Measurements from ENCODE around the gene TEX28.
"Not testable (repeated sequence)": the region's sequence is repeated elsewhere in the genome, so short reads cannot be mapped to it uniquely, and the experiment has no call there.

Gene TEX28

DNA sequence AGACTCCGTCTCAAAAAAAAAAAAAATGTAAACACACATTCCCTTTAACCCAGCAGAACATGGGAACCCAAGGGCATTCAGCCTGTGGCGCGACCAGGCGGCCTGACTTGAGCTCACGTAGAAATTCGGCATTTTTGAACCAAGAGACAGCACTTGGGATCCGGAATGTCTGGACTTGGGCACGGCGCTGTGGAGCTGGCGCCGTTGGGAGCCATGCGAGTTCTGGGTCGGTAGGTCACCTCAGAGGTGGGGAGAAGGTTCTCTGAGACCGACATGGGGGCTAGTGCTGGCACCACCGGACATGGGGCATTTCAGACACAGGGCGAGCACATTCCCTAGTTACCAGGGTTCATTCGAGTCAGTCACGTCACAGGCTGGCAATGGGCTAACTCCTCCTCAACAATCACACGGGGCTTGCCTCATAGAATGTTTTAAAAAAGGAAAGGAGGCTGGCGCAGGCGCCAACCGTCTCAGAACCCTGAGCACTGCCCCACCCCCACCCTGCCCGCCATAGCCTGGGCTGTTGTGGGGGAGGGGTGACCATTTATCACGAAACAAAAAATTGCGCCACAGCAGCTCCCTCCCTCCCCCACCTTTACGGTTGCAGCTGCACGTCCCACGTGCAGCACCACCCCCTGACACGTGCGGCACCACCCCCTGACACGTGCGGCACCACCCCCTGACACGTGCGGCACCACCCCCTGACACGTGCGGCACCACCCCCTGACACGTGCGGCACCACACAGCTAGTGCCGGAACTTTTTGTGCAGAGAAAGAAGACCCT, at the start of gene TEX28:
TEX28 (minus strand) TSS at position 334 of the 784 bp plus-strand sequence. CDS start 3,007 bp downstream, outside the sequence.
- no peak for DNase-seq (ENCODE audit: low read depth in 2 of 2)

DNA sequence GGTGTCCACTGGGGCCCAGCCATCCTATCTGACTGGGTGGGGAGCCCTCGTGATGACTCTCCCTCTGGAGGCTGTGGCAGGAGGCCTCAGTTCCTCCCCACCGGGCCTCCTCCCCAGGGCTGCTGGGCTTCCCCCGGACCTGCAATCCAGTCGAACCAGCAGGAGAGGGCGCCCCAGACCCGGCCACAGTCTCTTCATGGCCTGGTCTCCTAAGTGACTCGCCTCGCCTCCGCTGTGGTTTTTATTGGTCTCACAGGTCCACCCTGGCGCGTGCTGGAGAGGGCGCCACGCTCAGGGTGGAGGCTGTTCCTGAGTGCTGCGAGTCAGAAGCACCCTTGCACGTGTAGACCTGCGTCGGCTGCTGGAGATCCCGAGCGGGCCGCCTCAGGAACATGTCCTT, 48.7 kb upstream of the TEX28 start:
- not testable (repeated sequence) for DNase-seq (ENCODE audit: low read depth in 2 of 2)

DNA sequence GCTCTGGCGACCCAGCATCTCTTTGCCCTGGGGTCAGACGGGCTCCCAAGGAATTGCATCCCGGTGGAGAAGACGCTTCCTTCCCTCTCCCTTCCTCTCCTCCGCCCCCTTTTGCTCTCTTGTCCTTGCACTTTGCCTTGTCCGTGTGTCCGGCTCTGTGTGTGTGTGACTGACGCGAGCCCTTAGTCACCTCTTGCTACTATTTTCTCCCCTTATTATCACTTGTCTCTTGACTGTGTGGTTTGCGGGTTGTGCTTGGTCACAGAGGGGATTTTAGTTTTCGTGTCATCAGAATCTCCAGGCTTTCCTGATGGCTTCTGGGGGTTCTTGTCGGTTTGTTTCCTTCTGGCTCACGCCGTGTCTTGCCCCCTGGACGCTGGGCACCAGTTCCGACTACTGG, 48.1 kb upstream of the TEX28 start:
- DNase-seq (ENCODE audit: low read depth in 2 of 2): not testable (repeated sequence)

- DNase-seq (ENCODE audit: low read depth in 2 of 2): not testable (repeated sequence)
Measured at GRCh38 chrX:154341399-154342298, 46.7 kb upstream of the TEX28 start.

GRCh38 chrX:154334496-154334895, 39.6 kb upstream of the TEX28 start:
- no peak for DNase-seq (ENCODE audit: low read depth in 2 of 2)

GRCh38 chrX:154333837-154334271, 38.9 kb upstream of the TEX28 start:
- no peak for DNase-seq (ENCODE audit: low read depth in 2 of 2)

GRCh38 chrX:154333116-154333515, 38.2 kb upstream of the TEX28 start:
- no peak for DNase-seq (ENCODE audit: low read depth in 2 of 2)

GRCh38 chrX:154332561-154332960, 37.6 kb upstream of the TEX28 start:
- no peak for DNase-seq (ENCODE audit: low read depth in 2 of 2)

- DNase-seq (ENCODE audit: low read depth in 2 of 2): no peak
Measured at GRCh38 chrX:154329294-154329693, 34.4 kb upstream of the TEX28 start.

- no peak for DNase-seq (ENCODE audit: low read depth in 2 of 2)
Measured at GRCh38 chrX:154328646-154329045, 33.7 kb upstream of the TEX28 start.

- peak in 1 of 2 experiments; percentile 9 for DNase-seq (ENCODE audit: low read depth in 2 of 2)
Measured at GRCh38 chrX:154327038-154327820, 32.3 kb upstream of the TEX28 start.

GRCh38 chrX:154325541-154325940, 30.6 kb upstream of the TEX28 start:
- DNase-seq (ENCODE audit: low read depth in 2 of 2): no peak

DNA sequence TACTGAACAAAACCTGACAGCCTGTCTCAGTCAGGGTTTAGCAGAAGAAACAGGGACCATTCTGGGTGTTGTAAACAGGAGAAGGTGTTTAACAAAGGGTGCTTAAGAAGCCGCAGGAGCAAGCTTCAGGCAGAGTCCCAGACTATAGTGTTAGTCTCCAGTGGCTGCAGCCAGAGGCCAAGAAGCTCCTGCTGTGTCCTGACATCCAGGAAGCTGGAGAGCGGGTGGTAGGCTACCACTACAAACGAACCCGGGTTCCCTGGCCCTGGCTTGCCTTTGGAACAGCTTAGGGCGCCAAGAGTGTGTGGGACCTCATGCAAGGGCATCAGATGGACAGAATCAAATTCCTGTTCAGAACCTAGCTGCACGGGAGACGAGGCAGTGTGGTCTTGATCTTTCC, 28.6 kb upstream of the TEX28 start:
- no peak for DNase-seq (ENCODE audit: low read depth in 2 of 2)

DNA sequence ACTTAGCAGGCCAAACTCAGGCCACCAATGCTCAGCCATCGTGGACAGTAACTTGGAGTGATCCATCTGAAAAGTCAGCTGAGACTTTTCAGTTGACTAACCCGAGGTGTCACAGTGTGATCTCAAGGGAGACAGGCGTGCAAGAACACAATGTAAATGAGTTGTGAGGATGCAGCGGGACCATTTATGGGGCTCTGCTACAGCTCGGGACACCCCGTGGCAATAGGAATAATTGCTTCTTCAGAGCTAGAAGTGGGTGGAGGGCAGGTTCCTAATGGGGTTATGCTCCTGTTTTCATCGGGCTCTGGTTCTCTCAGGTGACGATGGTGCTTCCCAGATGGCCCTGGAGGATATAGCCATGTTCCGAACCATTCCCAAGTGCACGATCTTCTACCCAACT, 28.0 kb upstream of the TEX28 start:
- no peak for DNase-seq (ENCODE audit: low read depth in 2 of 2)

- DNase-seq (ENCODE audit: low read depth in 2 of 2): no peak
Measured at GRCh38 chrX:154321594-154321993, 26.7 kb upstream of the TEX28 start.

GRCh38 chrX:154321152-154321551, 26.2 kb upstream of the TEX28 start:
- DNase-seq (ENCODE audit: low read depth in 2 of 2): no peak

DNA sequence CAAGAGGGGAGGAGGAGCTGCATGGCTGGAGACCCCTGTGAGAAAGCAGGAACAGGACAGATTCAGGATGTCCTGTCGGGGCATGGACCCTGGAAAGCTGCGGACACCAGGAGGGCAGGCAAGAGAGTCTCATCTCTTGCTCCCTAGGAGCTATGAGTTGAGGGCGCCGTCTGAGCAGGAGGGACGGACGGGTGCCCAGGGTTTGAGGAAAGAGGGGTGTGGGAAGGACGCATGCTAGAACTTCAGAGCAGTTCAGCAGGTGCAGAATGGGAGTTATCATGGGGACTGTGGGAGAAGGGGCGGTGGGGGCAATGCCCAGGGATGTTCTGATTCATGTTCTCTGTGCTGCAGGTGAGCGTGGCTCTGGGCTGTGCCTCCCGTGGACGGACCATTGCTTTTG, 25.5 kb upstream of the TEX28 start:
- DNase-seq (ENCODE audit: low read depth in 2 of 2): no peak

DNA sequence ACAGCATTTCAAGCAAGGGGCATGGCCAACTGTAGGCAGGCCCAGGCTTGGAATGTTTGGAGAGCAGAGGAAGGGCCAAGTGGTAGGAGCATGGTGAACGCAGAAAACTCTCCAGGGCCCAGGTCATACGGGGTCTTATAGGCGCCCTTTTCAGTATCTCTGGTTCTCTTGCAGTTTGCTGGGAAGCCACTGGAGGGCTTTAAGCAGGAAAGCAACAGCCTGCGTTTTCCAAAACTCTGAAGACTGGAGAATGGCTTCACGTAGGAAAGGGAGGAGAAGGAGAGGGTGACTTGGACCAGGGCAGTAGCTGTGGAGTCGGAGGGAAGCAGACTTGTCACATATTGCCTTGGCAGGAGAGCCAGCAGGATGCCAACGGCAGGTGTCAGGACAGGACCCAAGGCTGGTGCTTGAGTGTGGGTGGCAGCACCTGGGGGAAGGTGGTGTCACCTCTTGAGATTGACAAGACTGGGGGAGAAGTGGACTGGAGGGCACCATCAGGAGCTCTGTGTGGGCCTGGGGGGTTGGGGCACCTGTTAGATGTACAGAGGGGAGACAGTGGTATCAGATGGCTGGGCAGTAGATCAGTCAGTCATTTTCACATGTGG, 22.6 kb upstream of the TEX28 start:
- DNase-seq (ENCODE audit: low read depth in 2 of 2): no peak

GRCh38 chrX:154315416-154315815, 20.5 kb upstream of the TEX28 start:
- DNase-seq (ENCODE audit: low read depth in 2 of 2): no peak

DNA sequence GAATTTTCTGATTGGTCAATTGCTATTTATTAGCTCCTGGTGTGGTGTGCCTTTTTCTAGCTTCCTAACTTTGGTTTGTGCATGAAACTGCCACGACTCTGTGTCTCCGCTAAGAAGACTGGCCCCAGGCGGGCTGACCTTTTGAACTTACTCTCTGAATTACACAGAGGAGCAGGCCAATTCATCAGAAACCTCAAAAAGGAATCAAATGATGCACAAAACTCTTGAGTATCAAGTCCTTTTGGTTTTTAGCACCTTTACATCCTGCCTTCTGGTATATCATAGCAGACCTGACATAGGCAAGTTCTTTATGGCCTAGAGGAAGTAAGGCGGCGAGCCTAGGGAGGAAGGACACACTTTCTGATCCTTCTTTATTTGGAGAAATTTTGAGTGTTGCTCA, 18.2 kb upstream of the TEX28 start:
- no peak for DNase-seq (ENCODE audit: low read depth in 2 of 2)

DNA sequence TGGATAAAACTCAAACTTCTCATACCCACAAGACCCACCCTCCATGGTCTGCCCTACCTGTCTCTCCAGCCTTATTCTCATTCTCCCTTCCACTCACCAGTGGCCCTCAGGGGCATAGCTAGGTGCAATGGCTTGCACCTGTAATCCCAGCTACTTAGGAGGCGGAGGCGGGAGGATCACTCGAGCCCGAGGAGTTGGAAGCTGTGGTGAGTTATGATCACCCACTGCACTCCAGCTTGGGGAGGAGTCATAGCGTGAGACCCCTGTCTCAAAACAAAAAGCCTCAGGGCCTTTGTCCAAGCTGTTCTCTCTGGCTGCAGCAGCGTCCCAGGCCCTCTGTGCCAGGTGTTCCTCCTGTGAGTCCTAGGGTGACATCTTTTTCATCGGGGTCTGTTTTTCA, 17.2 kb upstream of the TEX28 start:
- no peak for DNase-seq (ENCODE audit: low read depth in 2 of 2)
